H1 (cell line): ENCODE data around the gene GAPDHS. TPM values are rescaled to one million over a fixed set of nuclear protein-coding genes. Genes with fewer than 3 reads are reported as not detected.

Experiments
- CTCF ChIA-PET: fragments of 300-600 bp; sonication (Branson Sonifier 250); formaldehyde crosslinking; loops from one replicate; lab custom pipeline; 2021; ENCODE audit not compliant: partially characterized antibody; lab: Charles Lee
- POLR2A ChIA-PET: fragments of 300-600 bp; sonication (Branson Sonifier 250); formaldehyde crosslinking; loops from one replicate; lab custom pipeline; 2021; ENCODE audit warnings: inconsistent platforms; ENCODE audit not compliant: partially characterized antibody; lab: Charles Lee
- DNase-seq, 2 experiments: peaks; one replicate each; pipeline versions ENCODE4 v3.0.0 to v3.0.0-alpha.2; 2010 to 2022; ENCODE audit warnings: low spot score in 2 of 2, low read depth in 1 of 2, mixed read lengths in 1 of 2
- FAIRE-seq: peaks from 2 replicates; lab custom pipeline; 2011; peaks lifted over from hg19 to GRCh38; lab: Jason Lieb, UNC
- H2AFZ ChIP-seq: 2 replicates; pipeline ENCODE4 v1.8.1; 2012; ENCODE audit warnings: low read length, inconsistent platforms
- H2AK5ac ChIP-seq: 2 replicates; pipeline ENCODE4 v1.6.1; 2013; ENCODE audit warnings: low read depth, low read length
- H2BK120ac ChIP-seq: replicated peaks from 2 replicates; pipeline ENCODE3; 2013; ENCODE audit warnings: low read depth, low read length, inconsistent platforms
- H2BK12ac ChIP-seq: 2 replicates; pipeline ENCODE4 v1.6.1; 2013; ENCODE audit warnings: low read depth, low read length
- H2BK15ac ChIP-seq: 2 replicates; pipeline ENCODE4 v1.6.1; 2013; ENCODE audit warnings: low read length
- H2BK20ac ChIP-seq: 2 replicates; pipeline ENCODE4 v1.6.1; 2013; ENCODE audit warnings: low read length
- H2BK5ac ChIP-seq: 2 replicates; pipeline ENCODE4 v1.6.1; 2013; ENCODE audit warnings: low read depth, low read length
- H3K14ac ChIP-seq: 2 replicates; pipeline ENCODE4 v1.6.1; 2013; ENCODE audit warnings: inconsistent platforms; ENCODE audit not compliant: insufficient read length
- H3K18ac ChIP-seq: 2 replicates; pipeline ENCODE4 v1.6.1; 2013; ENCODE audit warnings: low read length; ENCODE audit errors: extremely low read depth
- H3K23ac ChIP-seq: 2 replicates; pipeline ENCODE4 v1.6.1; 2013; ENCODE audit warnings: inconsistent platforms; ENCODE audit not compliant: insufficient read length
- H3K23me2 ChIP-seq: 2 replicates; pipeline ENCODE4 v1.6.1; 2013; ENCODE audit warnings: low read depth, low read length
- H3K27ac ChIP-seq: 2 replicates; pipeline ENCODE4 v1.6.1; 2011; ENCODE audit warnings: low read depth, low read length, inconsistent platforms
- H3K27me3 ChIP-seq, 4 experiments: replicated peaks in 1 of 4; 1 replicate in 1 of 4; 2 replicates in 3 of 4; pipeline versions ENCODE4 v1.6.1 to v1.8.1; 2011 to 2013; ENCODE audit warnings: low read length in 3 of 4, mild to moderate bottlenecking in 3 of 4, inconsistent platforms in 2 of 4, mixed read lengths in 2 of 4, moderate library complexity in 1 of 4; ENCODE audit not compliant: control insufficient read depth in 3 of 4, insufficient read depth in 3 of 4; ENCODE audit errors: extremely low read depth in 1 of 4
- H3K36me3 ChIP-seq, 4 experiments: 2 replicates each; pipeline versions ENCODE4 v1.6.1 to v1.8.1; 2011 to 2013; ENCODE audit warnings: mild to moderate bottlenecking in 4 of 4, low read length in 3 of 4, moderate library complexity in 2 of 4, control low read depth in 1 of 4, inconsistent platforms in 1 of 4; ENCODE audit not compliant: insufficient read depth in 4 of 4, control insufficient read depth in 2 of 4
- H3K4ac ChIP-seq: replicated peaks from 2 replicates; pipeline ENCODE3; 2013; ENCODE audit warnings: low read length, low read depth, mixed read lengths, inconsistent platforms; ENCODE audit not compliant: insufficient read length
- H3K4me1 ChIP-seq, 4 experiments: replicated peaks in 1 of 4; 1 replicate in 1 of 4; 2 replicates in 3 of 4; pipeline versions ENCODE4 v1.6.1 to v1.8.1; 2011 to 2013; ENCODE audit warnings: low read length in 3 of 4, inconsistent platforms in 2 of 4, mixed read lengths in 1 of 4; ENCODE audit not compliant: insufficient read depth in 4 of 4, control insufficient read depth in 3 of 4
- H3K4me2 ChIP-seq, 2 experiments: 2 replicates each; pipeline versions ENCODE4 v1.6.1 to v1.8.1; 2011 to 2013; ENCODE audit warnings: low read depth in 2 of 2, low read length in 2 of 2, control low read depth in 1 of 2, inconsistent platforms in 1 of 2, mild to moderate bottlenecking in 1 of 2; ENCODE audit not compliant: insufficient read depth in 1 of 2
- H3K4me3 ChIP-seq, 4 experiments: fragments of 200-600, 300-600 bp in 1 of 4; sonication (generic), shearing (Covaris generic), sonication (Bioruptor Twin) in 1 of 4; 2 replicates each; pipeline versions ENCODE4 v1.5.1 to v1.8.1; 2011 to 2016; ENCODE audit warnings: low read length in 4 of 4, low read depth in 3 of 4, control low read depth in 2 of 4, inconsistent platforms in 2 of 4, mild to moderate bottlenecking in 2 of 4, mixed read lengths in 1 of 4, moderate library complexity in 1 of 4; ENCODE audit not compliant: insufficient read depth in 2 of 4; ENCODE audit errors: extremely low read depth in 1 of 4
- H3K56ac ChIP-seq: replicated peaks from 2 replicates; pipeline ENCODE3; 2013; ENCODE audit warnings: low read depth, mild to moderate bottlenecking, mixed read lengths, low read length, inconsistent platforms; ENCODE audit not compliant: insufficient read length
- H3K79me1 ChIP-seq: 2 replicates; pipeline ENCODE4 v1.6.1; 2013; ENCODE audit warnings: low read depth, low read length, control low read depth
- H3K79me2 ChIP-seq, 2 experiments: 2 replicates each; pipeline versions ENCODE4 v1.6.1 to v1.8.1; 2012 to 2013; ENCODE audit warnings: low read length in 2 of 2, mild to moderate bottlenecking in 2 of 2, inconsistent platforms in 1 of 2; ENCODE audit not compliant: insufficient read depth in 2 of 2, control insufficient read depth in 1 of 2
- H3K9ac ChIP-seq, 4 experiments: replicated peaks in 1 of 4; 1 replicate in 1 of 4; 2 replicates in 3 of 4; pipeline versions ENCODE4 v1.6.1 to v1.8.1; 2011 to 2013; ENCODE audit warnings: low read depth in 3 of 4, low read length in 3 of 4, control low read depth in 2 of 4, mild to moderate bottlenecking in 2 of 4, moderate library complexity in 2 of 4, inconsistent platforms in 1 of 4; ENCODE audit errors: extremely low read depth in 1 of 4
- H3K9me3 ChIP-seq, 2 experiments: 2 replicates each; pipeline versions ENCODE4 v1.6.1 to v1.8.1; 2012 to 2013; ENCODE audit warnings: mild to moderate bottlenecking in 2 of 2, moderate library complexity in 2 of 2, control low read depth in 1 of 2, inconsistent platforms in 1 of 2, low read depth in 1 of 2, low read length in 1 of 2, mixed read lengths in 1 of 2; ENCODE audit not compliant: insufficient read depth in 2 of 2
- H4K20me1 ChIP-seq, 2 experiments: replicated peaks in 1 of 2; 2 replicates each; pipeline versions ENCODE3 to v1.8.1; 2011 to 2013; ENCODE audit warnings: inconsistent platforms in 2 of 2, low read length in 2 of 2, mild to moderate bottlenecking in 1 of 2; ENCODE audit not compliant: insufficient read depth in 2 of 2, control insufficient read depth in 1 of 2
- H4K5ac ChIP-seq: 2 replicates; pipeline ENCODE4 v1.6.1; 2013; ENCODE audit warnings: low read length, low read depth, mixed read lengths, inconsistent platforms; ENCODE audit not compliant: insufficient read length
- H4K8ac ChIP-seq: 2 replicates; pipeline ENCODE4 v1.8.0; 2013; ENCODE audit warnings: mild to moderate bottlenecking, moderate library complexity, low read length, inconsistent platforms; ENCODE audit not compliant: insufficient read depth; ENCODE audit errors: extremely low read depth
- H4K91ac ChIP-seq: replicated peaks from 2 replicates; pipeline ENCODE3; 2013; ENCODE audit warnings: low read length, mixed read lengths, inconsistent platforms; ENCODE audit not compliant: insufficient read length
- BRCA1 ChIP-seq: IDR thresholded peaks from 2 replicates; pipeline ENCODE4 v1.6.1; 2012; ENCODE audit warnings: low read depth, low read length, improper control_type of control experiment
- CEBPB ChIP-seq: IDR thresholded peaks from 2 replicates; pipeline ENCODE4 v1.6.1; 2012; ENCODE audit warnings: low read depth, low read length
- CTBP2 ChIP-seq: IDR thresholded peaks from 2 replicates; pipeline ENCODE4 v1.7.0; 2011; ENCODE audit warnings: borderline replicate concordance, mild to moderate bottlenecking, moderate library complexity, mixed read lengths, low read length; ENCODE audit not compliant: insufficient read depth, insufficient read length
- GABPA ChIP-seq: IDR thresholded peaks from 2 replicates; pipeline ENCODE4 v1.6.1; 2011; ENCODE audit warnings: mild to moderate bottlenecking, low read length, moderate library complexity, borderline replicate concordance; ENCODE audit not compliant: insufficient read depth
- GTF2F1 ChIP-seq: IDR thresholded peaks from 2 replicates; pipeline ENCODE4 v1.6.1; 2012; ENCODE audit warnings: low read depth, low read length, improper control_type of control experiment, borderline replicate concordance
- SIN3A ChIP-seq, 2 experiments: IDR thresholded peaks in 1 of 2; conservative IDR thresholded peaks in 1 of 2; 2 replicates each; pipeline ENCODE4 v1.6.1; 2011 to 2012; ENCODE audit warnings: low read length in 2 of 2, improper control_type of control experiment in 1 of 2, low read depth in 1 of 2, mild to moderate bottlenecking in 1 of 2
- TBP ChIP-seq: IDR thresholded peaks from 2 replicates; pipeline ENCODE4 v1.6.1; 2011; ENCODE audit warnings: low read depth, low read length, improper control_type of control experiment
- WGBS, 2 experiments: shearing (Covaris generic) in 1 of 2; methylation state at CpG; one replicate each; pipeline versions ENCODE4 v1.1.6 to v1.1.7; 2013 to 2015; ENCODE audit warnings: low lambda C conversion rate in 2 of 2, mixed read lengths in 2 of 2, inconsistent platforms in 1 of 2, low coverage in 1 of 2, missing lambda C conversion rate in 1 of 2; ENCODE audit not compliant: insufficient replicate concordance in 2 of 2, insufficient coverage in 1 of 2, insufficient read length in 1 of 2; ENCODE audit errors: extremely low coverage in 1 of 2, missing lambda C conversion rate in 1 of 2; 5-methylcytosine and 5-hydroxymethylcytosine counted together
- polyA plus RNA-seq, 7 experiments: library from polyadenylated mRNA; depleted of rRNA in 3 of 7; stranded (reverse) in 5 of 7; unstranded in 2 of 7; fragments of >200 nt in 5 of 7; fragments of 200-250 nt in 2 of 7; gene quantifications; 1 replicate in 5 of 7; 2 replicates in 1 of 7; 4 replicates in 1 of 7; pipeline versions ENCODE4 v1.2.1 to v1.2.3, GENCODE V29; 2011 to 2013; ENCODE audit warnings: missing spikeins in 2 of 7, mixed read lengths in 2 of 7
- total RNA-seq: library from RNA; stranded (reverse); fragmentation: NEBNext Ultra II Directional; extraction: Animal tissue kit (Norgen Biotek cat#: 25700); gene quantifications from 2 replicates; pipeline ENCODE4 v1.2.1, GENCODE V29; 2021
- TF ChIP-seq, protein P1 (sequence below), 3 experiments: IDR thresholded peaks; 1 replicate in 2 of 3; 2 replicates in 1 of 3; pipeline versions ENCODE4 v1.5.1 to v1.6.1; 2011; ENCODE audit warnings: low read length in 3 of 3, mild to moderate bottlenecking in 3 of 3, inconsistent platforms in 2 of 3, low read depth in 1 of 3, moderate library complexity in 1 of 3; ENCODE audit not compliant: insufficient read depth in 1 of 3; ENCODE audit errors: control extremely low read depth in 1 of 3

Gene GAPDHS
- total and polyA plus RNA-seq, 2 of the 8 experiments (the other 6 are each of a cell fraction or from before 2014, with no cell fraction given), result 0.26 TPM; not detected in 1

DNA sequence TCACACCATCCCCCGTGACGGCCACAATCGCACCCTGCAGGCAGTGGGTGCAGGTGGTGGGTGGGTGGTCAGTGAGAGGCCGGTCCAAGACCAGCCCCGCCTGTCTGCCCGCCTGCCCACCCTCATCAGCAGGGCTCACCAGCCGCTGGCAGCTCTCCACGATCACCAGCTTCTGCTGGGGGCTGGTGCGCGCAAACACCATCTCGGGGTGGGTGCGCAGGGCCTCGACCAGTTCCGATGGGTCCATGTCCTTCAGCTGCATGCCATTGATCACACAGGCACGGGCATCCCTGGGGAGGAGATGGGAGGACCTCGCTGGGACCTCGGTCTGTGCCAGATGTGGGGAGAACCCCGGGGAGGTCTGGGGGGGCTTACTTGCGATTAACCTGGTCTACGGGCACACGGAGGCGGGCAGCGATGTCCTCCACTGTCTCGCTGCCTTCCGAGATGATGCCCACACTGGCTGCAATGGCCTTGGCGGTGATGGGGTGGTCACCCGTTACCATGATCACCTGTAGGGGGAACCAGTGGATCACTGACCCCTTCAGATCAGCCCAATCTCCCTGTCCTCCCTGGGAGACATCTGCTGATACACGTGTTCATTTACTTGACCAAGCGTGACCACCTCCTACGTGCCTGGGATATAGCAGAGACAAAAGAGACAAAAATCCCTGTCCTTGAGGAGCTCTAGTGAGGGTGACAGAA is 22.2 kb downstream of the GAPDHS start:
- Histone ChIP-seq H3K27me3 (peaks cover 0 to 12% (median 10%) of the 10 kb centered on the region in 4 experiments; a peak in 5 of 7 replicates), H3K23me2 (peaks cover 4% of the 10 kb centered on the region; the same call in 1 of the 2 replicates), H3K4me1 (peaks cover 0 to 6% (median 4%) of the 10 kb centered on the region in 4 experiments; a peak in 3 of 7 replicates), H3K4me3 (no peak overlapping the region), H2AK5ac (no peak overlapping the region), H2BK12ac (peak overlapping the region; percentile 68; the same call in 1 of the 2 replicates), H3K9me3 (no peaks in the 10 kb centered on the region), H3K14ac (no peak overlapping the region), H3K36me3 (peaks cover 0 to 3% (median 0%) of the 10 kb centered on the region in 4 experiments; a peak in 2 of 8 replicates), H3K23ac (no peak overlapping the region), H4K20me1 (peaks cover 6 to 8% of the 10 kb centered on the region in 2 experiments), H4K5ac (no peak overlapping the region), H3K79me2 (no peaks in the 10 kb centered on the region), H2BK15ac (0 out of 2 replicates have a peak overlapping the region, but pooled peaks have one; percentile 61), H4K8ac (no peak overlapping the region; the same call in none of the 2 replicates), H3K4ac (no peak overlapping the region), H3K18ac (no peak overlapping the region), H3K79me1 (no peaks in the 10 kb centered on the region), H3K4me2 (no peak overlapping the region), H2BK120ac (no peak overlapping the region), H3K27ac (no peak overlapping the region), H2BK20ac (no peak overlapping the region), H3K56ac (no peak overlapping the region), H4K91ac (no peak overlapping the region), H2AFZ (no peak overlapping the region), H3K9ac (no peak overlapping the region), H2BK5ac (no peak overlapping the region)
- FAIRE-seq (peak; percentile 98), DNase-seq (peak in 1 of 2 experiments; percentile 73)
- whole genome bisulfite sequencing, 2 experiments, result 69% methylated on average over 29 of the region's 30 CpGs; no CpG with 5 or more reads in 1 of the 2 experiments
- ChIA-PET POLR2A (interaction anchor here (0.7 to 3.2 kb wide), 6 partner anchors 8 to 64 kb away, joined by 3 to 8 read pairs (median 4); no protein-coding TSS in a partner anchor), CTCF (interaction anchor here (0.6 to 7.7 kb wide), 40 partner anchors 7 to 259 kb away, joined by 3 to 90 read pairs (median 4); partner anchors contain the start of genes HAUS5 and PMIS2)
- TF ChIP-seq GABPA, result no peak; the same call in 1 of the 2 replicates
- TF ChIP-seq, protein P1, sequence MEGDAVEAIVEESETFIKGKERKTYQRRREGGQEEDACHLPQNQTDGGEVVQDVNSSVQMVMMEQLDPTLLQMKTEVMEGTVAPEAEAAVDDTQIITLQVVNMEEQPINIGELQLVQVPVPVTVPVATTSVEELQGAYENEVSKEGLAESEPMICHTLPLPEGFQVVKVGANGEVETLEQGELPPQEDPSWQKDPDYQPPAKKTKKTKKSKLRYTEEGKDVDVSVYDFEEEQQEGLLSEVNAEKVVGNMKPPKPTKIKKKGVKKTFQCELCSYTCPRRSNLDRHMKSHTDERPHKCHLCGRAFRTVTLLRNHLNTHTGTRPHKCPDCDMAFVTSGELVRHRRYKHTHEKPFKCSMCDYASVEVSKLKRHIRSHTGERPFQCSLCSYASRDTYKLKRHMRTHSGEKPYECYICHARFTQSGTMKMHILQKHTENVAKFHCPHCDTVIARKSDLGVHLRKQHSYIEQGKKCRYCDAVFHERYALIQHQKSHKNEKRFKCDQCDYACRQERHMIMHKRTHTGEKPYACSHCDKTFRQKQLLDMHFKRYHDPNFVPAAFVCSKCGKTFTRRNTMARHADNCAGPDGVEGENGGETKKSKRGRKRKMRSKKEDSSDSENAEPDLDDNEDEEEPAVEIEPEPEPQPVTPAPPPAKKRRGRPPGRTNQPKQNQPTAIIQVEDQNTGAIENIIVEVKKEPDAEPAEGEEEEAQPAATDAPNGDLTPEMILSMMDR (IDR thresholded peaks at IDR 0.05; ENCODE audit: control extremely low read depth in 1 of 3, insufficient read depth in 1 of 3, low read depth in 1 of 3, low read length in 3 of 3), result peak; percentile 70 to 91 (median 85)
- no peak for TF ChIP-seq BRCA1
- no peak for TF ChIP-seq TBP
- TF ChIP-seq CTBP2, result no peak
- TF ChIP-seq GTF2F1, result no peak
- TF ChIP-seq CEBPB, result no peak
- peak in 1 of 2 experiments; percentile 81; a peak in 2 of 4 replicates for TF ChIP-seq SIN3A (conservative IDR thresholded peaks at IDR 0.05 in 1 of 2, IDR thresholded peaks at IDR 0.05 in 1 of 2; ENCODE audit: low read depth in 1 of 2, low read length in 2 of 2)
